Sigmoid colon (tissue), 4 donors: ENCODE results near the gene ANKRD6.

Source experiments
- POLR2A ChIP-seq, 2 donors: fragments of 450-650 bp; IDR thresholded peaks; one replicate each; pipeline ENCODE4 v1.6.1; 2016; ENCODE audit warnings: antibody characterized with exemption in 2 of 2, mild to moderate bottlenecking in 2 of 2, moderate library complexity in 2 of 2
- POLR2AphosphoS5 ChIP-seq, 4 donors: sonication (generic); formaldehyde crosslinking; IDR thresholded peaks; one replicate each; pipeline ENCODE4 v1.6.1; 2017; ENCODE audit warnings: antibody characterized with exemption in 4 of 4
- TF ChIP-seq, protein P1 (sequence below), 4 experiments: fragments of 450-650 bp in 3 of 4; fragments of 200-600 bp in 1 of 4; IDR thresholded peaks; one replicate each; pipeline ENCODE4 v1.5.1; 2016 to 2019; ENCODE audit warnings: antibody characterized with exemption in 4 of 4, mild to moderate bottlenecking in 3 of 4, moderate library complexity in 2 of 4

DNA sequence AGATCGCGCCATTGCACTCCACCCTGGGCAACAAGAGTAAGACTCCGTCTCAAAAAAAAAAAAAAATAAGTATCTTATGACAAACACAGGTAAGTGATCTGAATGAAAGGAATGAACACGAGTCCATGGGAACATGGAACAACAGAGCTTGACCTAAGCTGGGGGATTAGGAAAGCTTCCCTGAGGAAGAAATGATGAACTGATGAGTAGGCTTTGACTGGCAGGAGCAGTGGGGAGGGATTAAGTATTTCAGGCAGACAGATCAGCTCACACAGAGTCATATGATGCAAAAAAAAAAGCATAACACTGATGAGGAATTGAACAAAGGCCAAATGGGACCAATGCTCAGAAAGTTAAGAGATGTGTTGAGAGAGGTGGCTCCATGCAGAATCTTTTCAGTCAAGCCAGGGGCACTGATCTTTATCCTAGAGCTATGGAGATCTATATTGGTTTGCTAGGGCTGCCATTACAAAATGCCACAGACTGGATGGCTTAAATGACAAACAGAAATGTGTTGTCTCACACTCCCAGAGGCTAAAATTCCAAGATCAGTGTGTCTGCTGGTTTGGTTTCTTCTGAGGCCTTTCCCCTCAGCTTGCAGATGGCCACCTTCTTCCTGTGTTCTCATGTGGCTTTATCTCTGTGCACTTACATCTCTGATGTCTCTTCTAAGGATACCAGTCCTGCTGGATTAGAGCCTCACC is 85.6 kb downstream of the ANKRD6 start:
- no peak for TF ChIP-seq POLR2AphosphoS5 (IDR thresholded peaks at IDR 0.05)
- TF ChIP-seq, protein P1, sequence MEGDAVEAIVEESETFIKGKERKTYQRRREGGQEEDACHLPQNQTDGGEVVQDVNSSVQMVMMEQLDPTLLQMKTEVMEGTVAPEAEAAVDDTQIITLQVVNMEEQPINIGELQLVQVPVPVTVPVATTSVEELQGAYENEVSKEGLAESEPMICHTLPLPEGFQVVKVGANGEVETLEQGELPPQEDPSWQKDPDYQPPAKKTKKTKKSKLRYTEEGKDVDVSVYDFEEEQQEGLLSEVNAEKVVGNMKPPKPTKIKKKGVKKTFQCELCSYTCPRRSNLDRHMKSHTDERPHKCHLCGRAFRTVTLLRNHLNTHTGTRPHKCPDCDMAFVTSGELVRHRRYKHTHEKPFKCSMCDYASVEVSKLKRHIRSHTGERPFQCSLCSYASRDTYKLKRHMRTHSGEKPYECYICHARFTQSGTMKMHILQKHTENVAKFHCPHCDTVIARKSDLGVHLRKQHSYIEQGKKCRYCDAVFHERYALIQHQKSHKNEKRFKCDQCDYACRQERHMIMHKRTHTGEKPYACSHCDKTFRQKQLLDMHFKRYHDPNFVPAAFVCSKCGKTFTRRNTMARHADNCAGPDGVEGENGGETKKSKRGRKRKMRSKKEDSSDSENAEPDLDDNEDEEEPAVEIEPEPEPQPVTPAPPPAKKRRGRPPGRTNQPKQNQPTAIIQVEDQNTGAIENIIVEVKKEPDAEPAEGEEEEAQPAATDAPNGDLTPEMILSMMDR (IDR thresholded peaks at IDR 0.05): no peak
- TF ChIP-seq POLR2A (IDR thresholded peaks at IDR 0.05): no peak
